CD1c-positive myeloid dendritic cell (primary cell): ENCODE measurements around the gene CALB2.

Experiments
- DNase-seq: peaks from one replicate; pipeline ENCODE4 v3.0.0-alpha.2; 2016; ENCODE audit errors: extremely low spot score

The CALB2 gene

DNA sequence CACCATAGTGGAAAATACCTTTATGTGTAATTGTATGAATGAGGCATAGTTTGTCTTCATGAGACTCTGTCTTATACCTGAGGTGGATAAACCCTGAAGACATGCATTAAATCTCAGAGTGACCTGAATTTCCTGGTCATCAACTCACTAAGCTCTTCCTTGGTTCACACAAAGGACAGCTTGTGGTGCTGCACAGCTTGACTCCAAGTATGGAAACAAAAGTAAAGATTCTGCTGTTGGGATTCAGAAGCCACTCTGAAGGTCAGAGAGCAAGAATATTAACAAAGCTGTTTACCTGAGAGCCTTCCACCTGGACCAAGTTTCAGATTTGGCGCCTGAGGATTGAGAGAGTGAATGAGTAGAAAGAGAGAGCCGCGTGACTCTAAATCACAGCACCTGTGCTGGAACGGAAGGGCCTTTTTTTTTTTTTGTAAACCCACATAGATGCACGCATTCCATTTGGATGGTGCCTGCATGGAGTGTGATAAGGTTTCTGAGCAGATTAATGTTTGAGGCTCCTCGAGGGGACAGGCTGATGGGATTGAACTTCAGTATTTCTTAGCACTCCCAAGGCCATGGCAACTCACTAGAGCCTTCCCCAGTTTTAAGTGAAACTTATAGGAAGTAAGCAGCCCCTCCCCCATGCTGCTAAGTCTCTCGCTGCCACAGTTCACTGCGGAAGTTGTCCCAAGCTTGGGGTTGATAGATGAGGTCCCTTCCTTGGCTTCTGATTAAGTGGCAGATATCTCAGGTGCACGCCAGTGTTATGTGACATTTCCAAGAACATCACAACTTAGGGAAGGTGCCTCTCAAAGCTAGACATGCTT, 28.7 kb downstream of the CALB2 start:
- no peak for DNase-seq

DNA sequence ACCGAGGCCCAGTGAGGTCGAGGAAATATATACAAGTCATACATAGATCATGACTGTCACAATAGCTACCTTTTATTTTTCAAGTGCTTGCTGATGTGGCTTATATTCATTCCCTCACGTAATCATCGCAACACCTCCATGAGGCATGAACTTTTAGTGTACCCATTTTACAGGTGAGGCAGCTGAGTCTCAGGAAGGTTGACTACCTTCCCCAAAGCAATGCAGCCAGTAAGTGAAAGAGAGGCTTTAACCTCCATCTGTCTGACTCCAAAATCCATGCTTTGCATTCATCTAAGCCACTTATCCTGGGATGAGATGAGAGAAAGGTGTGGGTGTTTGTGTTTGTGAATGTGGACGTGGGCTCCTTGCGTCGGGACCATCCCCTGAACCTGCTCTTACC, 30.8 kb downstream of the CALB2 start:
- DNase-seq: no peak

DNA sequence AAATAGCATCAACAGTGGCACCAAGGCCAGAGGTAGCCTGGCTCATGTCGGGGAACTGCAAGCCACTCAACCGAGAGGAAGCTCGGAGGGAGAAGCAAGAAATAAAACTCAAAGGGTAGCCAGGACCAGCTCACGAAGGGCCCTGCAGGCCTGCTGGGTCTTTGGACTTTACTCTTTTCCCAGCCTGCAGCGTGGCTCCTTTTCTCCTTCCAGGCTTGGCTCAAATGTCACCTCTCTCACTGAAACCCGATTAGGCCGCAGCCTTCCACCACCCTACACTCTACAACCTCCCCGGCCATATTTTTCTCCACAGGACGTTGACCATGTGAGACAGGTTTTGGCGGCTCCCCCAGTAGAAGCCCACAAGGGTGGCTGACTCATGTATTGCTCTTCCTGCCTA, 38.1 kb downstream of the CALB2 start:
- DNase-seq: no peak

DNA sequence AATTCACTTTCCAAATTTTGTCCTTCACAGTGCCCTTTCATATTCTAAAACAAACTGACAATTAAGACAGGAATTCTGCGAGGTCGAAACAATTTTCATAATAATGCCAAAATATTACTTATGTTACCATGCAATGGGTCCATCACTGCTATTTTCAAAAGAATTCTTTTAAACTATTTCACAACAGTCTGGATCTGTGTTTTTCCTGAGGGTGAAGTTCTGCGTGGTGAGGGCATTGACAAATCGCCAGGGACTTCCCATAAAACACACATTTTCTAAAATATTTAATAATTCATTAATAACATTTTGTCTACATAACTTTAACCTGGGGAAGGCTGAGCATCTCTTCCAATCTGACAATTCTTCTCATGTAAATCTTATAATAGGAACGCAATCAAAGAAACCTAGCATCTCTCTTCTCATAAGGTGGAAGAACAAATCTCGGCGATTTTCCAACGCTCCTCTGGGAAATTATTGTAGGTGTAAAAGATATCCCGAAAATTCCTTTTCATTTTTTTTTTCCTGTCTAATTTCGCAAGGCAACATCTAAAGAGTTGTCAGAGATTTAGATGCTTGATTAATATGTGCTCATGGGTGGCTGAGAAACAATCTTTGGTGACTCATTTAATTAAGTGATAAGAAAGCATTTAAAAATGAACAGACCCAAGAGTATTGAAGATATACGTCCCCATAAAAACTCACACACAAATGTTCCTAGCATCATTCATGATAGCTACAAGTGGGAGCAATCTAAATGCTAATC, 41.5 kb downstream of the CALB2 start:
- no peak for DNase-seq

DNA sequence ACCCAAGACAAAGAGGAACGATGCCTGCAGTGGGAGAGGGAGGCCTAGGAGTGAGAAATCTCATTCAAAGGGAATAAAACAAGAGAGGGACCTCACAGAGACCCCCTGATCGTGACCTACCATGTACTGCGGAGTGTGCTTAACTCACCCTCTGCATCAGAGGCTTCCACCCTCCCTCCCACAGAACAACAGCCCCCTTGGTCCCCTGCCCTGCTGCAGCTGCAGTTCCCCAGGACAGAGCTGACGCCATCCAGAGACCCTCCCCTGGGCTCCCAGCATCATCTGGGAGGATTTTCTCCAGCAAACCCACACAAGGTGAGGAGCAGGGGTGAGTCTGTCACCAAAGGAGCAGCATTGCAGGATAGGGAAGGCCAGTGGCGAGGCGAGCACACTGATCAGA, 43.5 kb downstream of the CALB2 start:
- DNase-seq: no peak

DNA sequence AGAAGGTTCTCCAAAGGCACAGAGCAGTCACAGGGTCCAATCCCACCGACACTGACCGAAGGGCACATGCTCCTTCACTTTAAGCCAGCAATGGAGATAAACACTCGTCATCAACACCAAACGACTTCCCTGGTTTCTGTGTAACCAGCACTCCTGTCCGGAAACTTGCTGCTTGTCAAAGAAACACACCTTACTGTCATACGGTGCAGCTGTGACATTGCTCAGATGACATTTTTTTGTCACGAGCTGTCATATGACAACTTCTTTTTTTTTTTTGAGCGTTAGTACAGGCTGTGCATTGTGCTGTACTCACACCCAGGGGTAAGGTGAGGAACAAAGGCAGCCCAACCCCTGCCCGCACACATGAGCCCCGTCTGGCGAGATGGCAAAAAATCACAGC, 44.2 kb downstream of the CALB2 start:
- DNase-seq: no peak

DNA sequence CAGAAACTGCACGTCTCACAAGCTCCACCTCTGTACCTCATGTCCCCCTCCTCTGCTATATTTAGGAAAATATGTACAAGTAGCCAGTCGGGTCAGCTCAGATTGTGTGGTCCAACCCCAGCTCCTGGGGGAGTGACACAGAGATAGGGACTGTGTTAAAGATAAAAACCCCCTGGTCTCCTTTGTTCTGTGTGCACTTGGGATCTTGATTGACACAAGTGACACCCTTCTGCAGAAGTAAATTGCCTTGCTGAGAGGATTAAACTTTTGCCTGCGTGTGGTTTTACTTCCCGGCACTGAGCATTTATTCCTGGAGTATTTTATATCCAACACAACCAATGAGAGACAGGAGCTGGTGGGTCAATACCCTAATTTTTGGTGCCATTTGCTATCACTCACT, 45.8 kb downstream of the CALB2 start:
- no peak for DNase-seq

DNA sequence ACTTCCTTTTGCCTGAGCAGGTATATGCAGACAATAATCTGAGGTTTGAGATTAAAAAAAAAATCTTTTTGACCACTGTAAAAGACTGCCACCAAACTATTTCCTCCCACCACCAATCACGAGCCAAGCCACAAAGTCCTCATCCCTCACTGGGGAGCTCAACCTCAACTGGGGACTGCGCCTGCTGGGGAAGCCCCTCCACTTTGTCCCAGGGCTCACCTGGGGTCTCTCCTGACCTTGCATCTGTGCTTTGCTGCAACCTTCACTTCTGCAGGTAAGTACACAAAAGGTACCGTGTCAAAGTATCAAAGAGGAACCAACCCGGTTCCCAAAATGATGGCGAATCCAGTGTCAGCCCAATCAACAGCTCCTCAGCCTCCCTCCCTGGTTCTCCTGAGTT, 47.8 kb downstream of the CALB2 start:
- DNase-seq: no peak

DNA sequence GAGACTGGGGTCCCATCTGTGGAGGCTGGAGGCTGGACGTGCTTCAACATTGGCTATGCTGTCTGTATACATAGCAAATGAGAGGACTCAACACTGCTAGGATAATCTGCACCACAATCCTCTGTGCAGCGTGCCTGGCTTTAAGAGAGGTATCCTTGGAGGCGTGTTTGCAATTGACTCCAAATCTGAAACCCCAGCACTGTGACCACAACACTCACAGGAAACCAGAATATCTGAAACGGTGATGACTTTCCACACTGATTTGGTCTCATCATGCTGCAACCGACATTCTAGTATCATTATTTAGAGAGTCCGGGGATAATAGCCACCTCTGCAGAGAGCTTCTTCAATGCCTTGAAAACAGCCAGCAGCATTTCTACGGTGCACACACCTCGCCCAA, 48.2 kb downstream of the CALB2 start:
- no peak for DNase-seq

DNA sequence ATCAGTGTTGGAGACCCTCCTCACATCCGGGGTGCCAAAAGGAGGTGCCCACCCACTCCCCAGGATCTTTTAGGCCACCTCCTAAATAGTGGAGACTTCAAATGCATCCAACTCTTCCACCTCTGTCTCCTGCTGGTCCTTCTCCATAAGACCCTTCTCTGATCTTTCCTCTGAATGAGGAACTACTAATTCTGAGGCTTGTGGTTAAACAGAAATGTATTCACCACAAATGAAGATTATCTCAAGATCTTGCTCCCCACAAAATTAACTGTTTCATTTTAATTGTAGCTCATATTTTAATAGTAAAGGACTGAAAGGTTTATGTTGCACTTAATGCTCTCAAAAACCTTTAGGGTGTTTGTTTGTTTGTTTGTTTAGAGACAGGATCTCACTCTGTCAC, 49.2 kb downstream of the CALB2 start:
- no peak for DNase-seq

DNA sequence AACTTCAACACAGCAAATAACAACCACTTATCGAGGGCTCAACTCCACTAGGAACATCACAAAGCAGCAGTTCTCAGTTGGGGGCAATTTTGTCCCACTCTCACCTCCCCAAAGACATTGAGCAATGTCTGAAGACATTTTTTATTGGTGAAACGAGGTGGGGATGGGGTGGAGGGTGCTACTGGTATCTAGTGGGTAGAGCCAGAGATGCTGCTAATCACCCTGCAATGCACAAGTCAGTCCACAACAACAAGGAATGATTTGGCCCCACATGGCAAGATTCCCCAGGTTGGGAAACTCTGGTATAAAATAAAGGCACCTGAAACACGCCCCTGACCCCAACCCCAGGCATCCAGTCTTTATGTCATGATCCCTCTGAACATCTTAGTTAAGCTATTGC, 50.0 kb downstream of the CALB2 start:
- DNase-seq: no peak

DNA sequence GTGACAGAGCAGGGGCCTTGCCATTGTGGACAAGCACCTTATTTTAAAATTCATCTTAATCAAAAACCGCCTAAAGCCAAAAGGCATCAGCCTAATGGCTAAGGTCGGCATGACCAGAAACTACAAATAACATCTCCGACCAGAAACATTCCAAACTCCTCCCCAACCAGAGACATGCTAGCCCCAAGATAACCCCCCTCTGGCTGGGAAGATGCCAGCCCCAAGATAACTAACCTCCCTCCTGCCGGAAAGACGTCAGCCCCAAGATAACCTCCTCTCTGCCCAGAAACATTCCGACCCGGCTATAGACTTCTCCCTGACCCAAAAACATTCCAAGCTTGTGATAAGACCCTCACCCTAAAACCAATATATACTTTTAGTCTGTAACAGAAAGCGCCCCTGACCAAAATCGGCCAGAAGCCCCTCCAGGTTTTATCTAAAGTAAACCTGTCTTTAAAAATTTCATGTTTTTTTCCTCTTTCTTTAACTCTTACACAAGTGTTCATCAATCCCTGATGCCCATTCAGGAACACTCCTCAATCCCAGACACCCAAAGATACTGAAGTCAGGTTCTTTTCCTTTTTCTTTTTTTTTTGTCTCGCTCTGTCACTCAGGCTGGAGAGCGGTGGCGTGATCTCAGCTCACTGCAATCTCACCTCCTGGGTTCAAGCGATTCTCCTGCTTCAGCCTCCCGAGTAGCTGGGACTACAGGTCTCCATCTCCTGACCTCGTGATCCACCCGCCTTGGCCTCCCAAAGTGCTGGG, 50.7 kb downstream of the CALB2 start:
- no peak for DNase-seq

DNA sequence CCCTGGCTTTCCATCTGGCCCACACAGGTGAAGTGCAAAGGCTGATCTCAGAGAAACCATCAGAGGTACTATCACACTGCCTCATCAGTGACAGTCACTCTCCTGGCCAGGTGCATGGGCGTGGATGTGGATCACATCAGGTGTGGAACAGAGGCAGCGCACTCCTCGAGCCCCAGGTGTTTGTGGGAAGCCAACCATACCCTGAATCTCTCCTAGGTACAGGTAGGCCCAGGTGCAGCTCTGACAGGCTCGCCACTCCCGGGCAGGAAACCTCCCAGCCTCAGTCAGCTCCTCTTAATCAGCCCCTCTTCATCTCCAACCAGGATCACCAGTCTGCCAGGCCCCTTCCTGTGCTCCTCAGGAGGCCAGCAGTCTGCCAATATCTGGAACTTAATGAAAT, 51.6 kb downstream of the CALB2 start:
- no peak for DNase-seq

DNA sequence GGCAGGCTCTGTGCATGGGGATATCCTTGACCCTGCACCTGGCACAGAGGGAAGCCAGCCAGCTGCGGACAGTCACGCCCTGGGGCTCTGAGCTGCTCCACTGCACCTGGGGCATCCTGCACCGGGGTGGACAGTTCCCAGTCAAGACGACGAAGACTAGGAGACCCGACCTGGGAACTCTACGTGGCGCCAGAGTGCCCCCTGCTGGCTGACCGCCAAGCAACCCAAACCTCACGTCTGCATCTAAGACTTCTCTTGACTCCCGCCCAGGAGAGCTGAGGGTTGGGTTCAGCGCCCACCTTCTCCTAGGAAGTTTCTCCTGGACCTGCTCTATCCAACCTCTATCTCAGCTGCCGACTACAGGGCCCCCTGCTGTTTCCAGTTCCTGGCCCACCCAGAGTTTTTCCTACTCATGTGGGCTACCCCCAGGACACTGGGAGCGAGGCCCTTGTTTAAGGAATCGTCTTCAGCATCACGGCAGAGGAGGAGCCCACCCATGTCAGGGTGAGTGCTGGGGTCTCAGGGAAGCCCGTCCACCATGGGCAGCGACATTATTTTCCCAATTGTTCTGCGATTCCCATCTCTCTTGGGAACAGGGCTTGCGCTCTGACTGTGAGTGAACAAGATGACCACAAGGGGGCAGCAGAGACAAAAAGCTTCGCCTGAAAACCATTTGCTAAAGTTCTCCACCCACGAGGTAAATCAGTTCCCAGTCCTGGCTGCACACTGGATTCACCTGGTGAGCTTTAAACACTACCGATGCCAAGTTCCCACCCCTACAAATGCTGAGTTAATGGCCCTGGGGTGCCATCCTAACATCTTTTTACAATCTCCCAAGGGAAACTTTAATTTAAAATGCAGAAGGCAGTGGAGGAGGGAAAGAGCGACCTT, 54.0 kb downstream of the CALB2 start:
- DNase-seq: peak; percentile 79

DNA sequence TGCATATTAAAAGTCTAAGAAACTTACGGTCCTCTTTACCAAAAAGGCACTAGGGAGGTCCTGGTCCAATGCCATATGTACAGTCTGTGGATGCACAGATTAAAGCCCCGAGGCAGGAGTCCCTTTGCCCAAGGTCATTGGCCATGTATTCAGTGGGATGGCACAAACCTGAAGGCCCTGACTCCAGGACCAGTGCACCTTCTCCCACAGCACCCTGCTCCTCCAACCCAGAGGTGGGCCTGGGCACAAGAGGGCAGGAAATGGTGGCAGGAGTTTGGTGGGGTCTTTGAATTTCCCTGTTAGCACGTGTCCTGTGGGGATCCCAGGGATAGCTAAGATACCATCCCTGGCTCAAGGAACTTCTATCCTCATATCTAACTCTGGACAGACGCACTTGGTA, 54.8 kb downstream of the CALB2 start:
- DNase-seq: no peak

DNA sequence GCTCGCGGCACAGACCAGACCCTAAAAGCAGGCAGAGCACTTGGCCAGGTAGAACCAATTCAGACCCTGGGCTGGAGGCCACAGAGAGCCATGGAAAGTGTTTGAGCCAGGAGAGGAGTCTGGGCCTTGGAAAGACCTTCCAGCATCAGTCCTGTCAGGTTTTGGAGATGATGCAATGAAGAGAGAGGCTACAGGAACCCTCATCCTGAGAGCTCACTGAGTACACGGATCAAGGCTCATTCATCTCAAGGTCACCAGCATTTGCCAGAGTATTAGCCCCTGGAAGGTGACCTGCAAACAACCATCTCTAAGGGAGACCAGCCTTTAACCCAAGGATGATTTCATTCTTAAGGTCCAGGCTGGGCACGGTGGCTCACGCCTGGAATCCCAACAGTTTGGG, 55.5 kb downstream of the CALB2 start:
- DNase-seq: no peak

DNA sequence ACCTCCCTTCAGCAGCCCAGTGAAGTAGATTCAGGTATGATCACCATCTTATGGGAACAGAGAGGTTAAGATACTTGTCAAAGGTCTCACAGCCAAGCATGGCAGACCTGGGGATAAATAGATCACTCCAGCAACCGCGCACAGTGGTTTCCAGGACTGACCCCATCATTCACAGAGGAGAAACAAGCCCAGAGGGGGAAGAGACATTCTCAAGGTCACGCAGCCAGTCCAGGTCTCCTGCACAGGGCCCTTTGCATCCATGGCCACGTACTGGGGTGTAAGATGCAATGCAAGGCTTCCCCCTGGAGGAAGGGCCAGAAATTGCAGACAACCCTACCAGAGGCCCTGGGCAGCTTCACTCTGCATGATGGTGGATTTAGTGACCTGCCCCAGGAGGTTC, 63.4 kb downstream of the CALB2 start:
- peak; percentile 17 for DNase-seq

DNA sequence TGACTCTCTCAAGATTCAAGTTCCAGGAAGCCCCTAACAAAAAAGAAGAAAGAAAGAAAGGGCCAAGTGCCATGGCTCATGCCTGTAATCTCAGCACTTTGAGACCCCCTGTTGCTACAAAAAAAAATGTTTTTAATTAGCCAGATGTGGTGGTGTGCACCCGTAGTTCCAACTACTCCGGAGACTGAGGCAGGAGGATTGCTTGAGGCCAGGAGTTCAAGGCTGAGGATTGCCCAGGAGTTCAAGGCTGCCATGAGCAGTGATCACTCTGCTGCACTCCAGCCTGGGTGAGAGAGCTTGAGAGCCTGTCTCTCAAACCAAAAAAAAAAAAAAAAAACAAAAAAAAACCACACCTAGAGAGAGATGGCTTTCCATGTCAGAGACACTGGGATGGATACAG, 64.5 kb downstream of the CALB2 start:
- DNase-seq: no peak

DNA sequence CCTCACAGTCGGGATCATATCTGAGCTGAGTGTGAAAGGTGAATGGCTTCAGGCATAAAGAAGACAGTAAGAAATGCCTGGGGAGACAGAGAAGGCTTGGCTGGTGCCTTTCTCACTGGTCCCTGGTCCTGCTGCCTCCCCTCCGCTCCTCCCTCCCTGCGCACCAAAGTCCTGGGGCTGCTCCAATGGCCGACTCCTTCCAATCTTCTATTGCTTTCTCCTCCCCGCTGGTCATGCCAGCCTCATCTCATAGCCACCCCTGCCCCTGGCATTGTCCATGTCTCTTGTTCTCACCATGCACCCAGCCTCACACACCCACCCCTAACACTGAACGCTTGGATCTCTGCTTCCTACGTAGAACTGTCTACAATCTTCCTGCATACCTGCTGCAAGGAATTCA, 65.3 kb downstream of the CALB2 start:
- no peak for DNase-seq

DNA sequence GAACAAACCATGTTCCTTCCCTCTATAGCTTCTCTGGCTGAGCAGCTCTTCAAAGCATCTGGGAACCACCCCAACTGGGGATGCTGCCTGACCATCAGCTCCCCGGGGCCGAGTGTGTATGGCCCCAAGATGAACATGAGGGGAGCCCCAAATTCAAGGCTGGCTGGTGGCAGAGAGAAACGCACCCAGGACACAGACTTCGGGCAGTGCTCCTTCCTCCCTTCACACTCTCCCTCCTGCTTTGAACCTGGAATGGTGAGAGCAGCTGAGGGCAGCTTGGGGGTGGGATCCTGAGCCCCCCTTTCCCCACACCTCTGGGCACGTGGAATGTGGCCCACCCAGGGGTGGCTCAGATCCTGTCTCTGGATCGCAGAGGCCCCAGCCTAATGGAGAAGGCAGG, 66.1 kb downstream of the CALB2 start:
- no peak for DNase-seq

DNA sequence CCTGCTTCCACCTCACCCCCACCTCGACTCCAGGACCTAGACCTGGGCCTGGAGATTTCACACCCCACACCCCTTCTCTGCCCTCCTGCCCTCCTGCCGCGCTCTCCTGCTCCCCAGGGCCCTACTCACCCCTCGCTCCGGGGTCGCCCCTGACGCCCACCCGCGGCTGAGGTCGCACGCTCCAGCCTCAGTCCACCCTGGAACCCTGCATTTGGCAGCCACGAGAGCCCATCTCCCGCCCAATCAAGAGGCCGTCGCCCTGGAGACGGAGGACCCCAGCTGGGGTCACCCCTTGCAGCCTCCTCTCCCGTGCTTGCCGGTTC, 67.2 kb downstream of the CALB2 start:
- no peak for DNase-seq
